Measurements from ENCODE around the gene IRF4. TPM values are rescaled to one million over a fixed set of nuclear protein-coding genes. Genes with fewer than 3 reads are reported as not detected.
"Not testable (repeated sequence)": the region's sequence is repeated elsewhere in the genome, so short reads cannot be mapped to it uniquely, and the experiment has no call there.

The IRF4 gene
- total and polyA plus RNA-seq, 4 donors: 0.10 to 3.8 (median 0.94) TPM

DNA sequence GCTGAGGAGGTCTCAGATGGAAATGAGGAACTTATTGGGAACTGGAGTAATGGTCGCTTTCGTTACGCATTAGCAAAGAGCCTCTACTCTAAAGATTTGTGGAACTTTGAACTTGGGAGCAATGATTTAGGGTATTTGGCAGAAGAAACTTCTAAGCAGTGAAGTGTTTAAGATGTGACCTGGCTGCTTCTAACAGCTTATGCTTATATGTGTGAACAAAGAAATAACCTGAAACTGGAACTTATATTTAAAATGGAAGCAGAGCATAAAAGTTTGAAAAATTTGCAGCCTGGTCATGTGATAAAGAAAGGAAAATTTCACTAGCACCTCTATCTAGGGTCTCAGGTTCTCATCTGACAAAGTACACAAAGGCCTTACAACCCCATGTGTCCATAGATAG, 23.5 kb downstream of the IRF4 start:
- Histone ChIP-seq H3K27me3 (ENCODE audit: control insufficient read depth in 1 of 2, insufficient read depth in 2 of 2, low read length in 1 of 2) (no peaks in the 10 kb centered on the region), H3K36me3 (ENCODE audit: control insufficient read depth in 1 of 2, insufficient read depth in 2 of 2, low read length in 1 of 2) (no peaks in the 10 kb centered on the region), H3K27ac (ENCODE audit: low read depth in 1 of 2, low read length in 2 of 2) (no peak overlapping the region), H3K9me3 (ENCODE audit: control insufficient read depth, low read length) (peaks cover 5% of the 10 kb centered on the region), H3K4me1 (ENCODE audit: control insufficient read depth in 1 of 2, insufficient read depth in 2 of 2, low read length in 2 of 2) (no peaks in the 10 kb centered on the region), H3K4me3 (ENCODE audit: low read length in 2 of 2) (no peak overlapping the region)
- WGBS, 2 donors: 97 to 99% methylated on average over 3 of the region's 3 CpGs
- DNase-seq (no peak), ATAC-seq (ENCODE audit: low FRiP score) (no peak)
- intact Hi-C loops (cut with DNase I): no loop called here

DNA sequence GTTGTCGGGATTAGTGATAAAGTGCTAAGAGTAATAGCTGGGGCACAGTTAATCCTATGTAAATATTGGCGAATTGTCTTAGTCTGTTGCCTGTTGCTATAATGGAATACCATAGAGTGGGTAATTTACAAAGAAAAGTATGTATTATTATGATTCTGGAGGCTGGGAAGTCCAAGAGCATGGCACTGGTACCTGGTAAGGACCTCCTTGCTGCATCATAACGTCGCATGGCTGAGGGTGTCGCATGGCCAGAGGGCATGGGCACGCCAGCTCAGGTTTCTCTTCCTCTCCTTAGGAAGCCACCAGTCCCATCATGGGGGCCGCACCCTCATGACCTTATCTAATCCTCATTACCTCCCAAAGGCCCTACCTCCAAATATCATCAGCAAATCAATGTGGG, 29.7 kb downstream of the IRF4 start:
- DNase-seq (no peak), ATAC-seq (ENCODE audit: low FRiP score) (no peak)
- Histone ChIP-seq H3K27ac (ENCODE audit: low read depth in 1 of 2, low read length in 2 of 2) (no peak overlapping the region), H3K36me3 (ENCODE audit: control insufficient read depth in 1 of 2, insufficient read depth in 2 of 2, low read length in 1 of 2) (no peaks in the 10 kb centered on the region), H3K4me3 (ENCODE audit: low read length in 2 of 2) (no peak overlapping the region), H3K27me3 (ENCODE audit: control insufficient read depth in 1 of 2, insufficient read depth in 2 of 2, low read length in 1 of 2) (no peaks in the 10 kb centered on the region), H3K9me3 (ENCODE audit: control insufficient read depth, low read length) (peaks cover 6% of the 10 kb centered on the region), H3K4me1 (ENCODE audit: control insufficient read depth in 1 of 2, insufficient read depth in 2 of 2, low read length in 2 of 2) (no peaks in the 10 kb centered on the region)
- intact Hi-C loops (cut with DNase I): no loop called here
- 87 to 98% methylated on average over 7 of the region's 7 CpGs for WGBS, 2 donors

DNA sequence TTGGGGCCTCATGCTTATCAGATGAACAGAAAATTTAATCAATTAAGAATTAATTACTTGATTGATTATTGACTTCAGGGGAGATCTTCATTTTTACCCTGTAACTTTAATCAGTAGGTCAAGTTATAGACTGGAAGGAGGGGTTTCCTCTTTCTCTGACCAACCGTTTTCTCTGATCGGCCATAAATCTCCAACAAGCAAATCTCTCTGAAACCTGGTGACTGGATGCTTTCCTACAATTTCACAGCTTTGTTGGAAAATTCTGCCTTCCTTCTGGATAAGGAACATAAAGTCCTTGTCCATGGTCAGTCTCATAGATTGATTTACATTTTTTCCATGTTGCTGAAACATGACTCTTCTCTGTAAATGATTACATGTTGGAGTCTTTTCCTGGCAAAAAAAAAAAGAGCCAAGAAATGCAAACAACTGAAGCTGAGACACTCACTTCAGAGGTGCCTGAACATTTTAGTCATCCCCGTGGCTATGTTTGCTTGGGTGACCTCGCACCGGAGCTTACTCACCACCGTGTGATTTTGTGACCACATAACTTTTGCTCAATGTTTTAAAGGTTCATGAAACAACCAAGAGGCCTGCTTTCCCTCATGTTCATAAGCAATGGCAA, 31.0 kb downstream of the IRF4 start:
- H3K4me1 ChIP-seq (ENCODE audit: control insufficient read depth in 1 of 2, insufficient read depth in 2 of 2, low read length in 2 of 2): no peaks in the 10 kb centered on the region
- H3K4me3 ChIP-seq (ENCODE audit: low read length in 2 of 2): no peak overlapping the region
- WGBS, 2 donors: 47 to 50% methylated on average over 6 of the region's 6 CpGs
- no peak for ATAC-seq (ENCODE audit: low FRiP score)
- DNase-seq: no peak
- peaks cover 2% of the 10 kb centered on the region for H3K9me3 ChIP-seq (ENCODE audit: control insufficient read depth, low read length)
- H3K27ac ChIP-seq (ENCODE audit: low read depth in 1 of 2, low read length in 2 of 2): no peak overlapping the region
- no peaks in the 10 kb centered on the region for H3K36me3 ChIP-seq (ENCODE audit: control insufficient read depth in 1 of 2, insufficient read depth in 2 of 2, low read length in 1 of 2)
- intact Hi-C loops (cut with DNase I): no loop called here
- H3K27me3 ChIP-seq (ENCODE audit: control insufficient read depth in 1 of 2, insufficient read depth in 2 of 2, low read length in 1 of 2): no peaks in the 10 kb centered on the region

DNA sequence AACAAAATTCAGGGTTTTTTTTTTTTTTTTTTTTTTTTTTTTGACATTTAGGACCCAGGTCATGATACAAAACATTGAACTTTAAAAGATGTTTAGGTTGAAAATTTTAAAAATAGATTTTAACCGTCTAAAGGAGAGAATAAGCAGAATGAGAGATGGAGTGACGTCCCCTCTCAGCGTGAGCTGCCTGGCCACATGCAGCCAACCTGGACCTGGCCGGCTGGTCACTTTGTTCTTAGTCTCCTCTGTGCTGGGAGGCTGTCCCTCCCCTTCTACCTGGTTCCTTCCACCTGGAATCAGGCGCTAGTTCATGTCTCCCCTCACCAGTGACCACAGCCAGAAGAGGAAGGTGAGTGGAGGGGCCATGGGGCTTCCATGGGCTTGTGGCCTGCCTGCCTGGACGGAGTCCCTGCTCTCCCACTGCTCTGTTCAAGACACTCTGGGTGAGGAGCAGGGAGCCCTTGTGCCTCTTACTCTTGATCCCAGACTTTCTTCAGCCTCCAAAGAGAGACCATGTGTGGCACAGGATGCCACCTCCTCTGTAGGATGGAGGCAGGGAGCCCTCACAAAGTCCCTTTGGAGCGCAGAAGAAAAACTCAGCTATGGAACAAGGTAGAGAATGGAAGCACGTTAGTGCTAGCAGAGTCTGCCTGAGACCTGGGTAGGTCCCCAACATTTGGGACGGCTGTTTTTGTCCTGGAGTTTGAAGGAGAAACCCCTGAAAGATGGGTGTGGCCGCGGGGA, 31.7 kb downstream of the IRF4 start:
- ATAC-seq (ENCODE audit: low FRiP score): no peak
- H3K27ac ChIP-seq (ENCODE audit: low read depth in 1 of 2, low read length in 2 of 2): no peak overlapping the region
- H3K4me1 ChIP-seq (ENCODE audit: control insufficient read depth in 1 of 2, insufficient read depth in 2 of 2, low read length in 2 of 2): no peaks in the 10 kb centered on the region
- H3K4me3 ChIP-seq (ENCODE audit: low read length in 2 of 2): no peak overlapping the region
- no peaks in the 10 kb centered on the region for H3K36me3 ChIP-seq (ENCODE audit: control insufficient read depth in 1 of 2, insufficient read depth in 2 of 2, low read length in 1 of 2)
- DNase-seq: no peak
- H3K9me3 ChIP-seq (ENCODE audit: control insufficient read depth, low read length): peaks cover 2% of the 10 kb centered on the region
- 91% methylated on average over 11 of the region's 11 CpGs for WGBS, 2 donors
- intact Hi-C loops (cut with DNase I): no loop called here
- no peaks in the 10 kb centered on the region for H3K27me3 ChIP-seq (ENCODE audit: control insufficient read depth in 1 of 2, insufficient read depth in 2 of 2, low read length in 1 of 2)

DNA sequence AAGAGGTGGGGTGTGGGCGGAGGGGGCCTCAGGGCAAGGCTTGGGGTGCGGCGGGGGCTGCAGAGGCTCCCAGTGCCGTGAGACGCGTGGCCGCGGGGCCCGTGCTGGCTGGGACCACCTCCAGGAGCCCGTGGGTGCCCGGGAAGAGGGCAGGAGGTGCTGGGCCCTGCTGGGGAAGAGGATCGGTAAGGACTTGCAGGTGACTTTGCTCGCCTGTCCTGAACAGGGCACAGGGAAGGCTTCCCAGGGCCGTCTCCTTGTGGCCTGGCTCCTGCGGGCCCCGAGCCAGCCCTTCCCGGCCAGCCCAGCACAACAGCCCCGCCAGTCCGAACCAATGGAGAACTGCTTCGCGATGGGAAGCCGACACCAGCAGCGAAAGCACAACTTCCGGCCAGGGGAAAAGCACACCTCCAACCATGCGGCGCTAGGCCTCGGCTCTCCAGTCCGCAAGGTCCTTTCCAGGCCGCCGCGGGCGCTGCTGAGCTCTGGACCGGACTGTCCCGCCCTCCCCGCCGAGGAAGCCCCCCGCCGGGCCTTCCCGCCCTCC, 32.3 kb downstream of the IRF4 start:
- no peak for DNase-seq
- no peak for ATAC-seq (ENCODE audit: low FRiP score)
- WGBS, 2 donors: 96 to 98% methylated on average over 36 to 39 of the region's 39 CpGs
- H3K9me3 ChIP-seq (ENCODE audit: control insufficient read depth, low read length): peaks cover 2% of the 10 kb centered on the region
- no peaks in the 10 kb centered on the region for H3K36me3 ChIP-seq (ENCODE audit: control insufficient read depth in 1 of 2, insufficient read depth in 2 of 2, low read length in 1 of 2)
- H3K4me1 ChIP-seq (ENCODE audit: control insufficient read depth in 1 of 2, insufficient read depth in 2 of 2, low read length in 2 of 2): no peaks in the 10 kb centered on the region
- H3K4me3 ChIP-seq (ENCODE audit: low read length in 2 of 2): no peak overlapping the region
- H3K27ac ChIP-seq (ENCODE audit: low read depth in 1 of 2, low read length in 2 of 2): no peak overlapping the region
- intact Hi-C loops (cut with DNase I): no loop called here
- H3K27me3 ChIP-seq (ENCODE audit: control insufficient read depth in 1 of 2, insufficient read depth in 2 of 2, low read length in 1 of 2): no peaks in the 10 kb centered on the region

DNA sequence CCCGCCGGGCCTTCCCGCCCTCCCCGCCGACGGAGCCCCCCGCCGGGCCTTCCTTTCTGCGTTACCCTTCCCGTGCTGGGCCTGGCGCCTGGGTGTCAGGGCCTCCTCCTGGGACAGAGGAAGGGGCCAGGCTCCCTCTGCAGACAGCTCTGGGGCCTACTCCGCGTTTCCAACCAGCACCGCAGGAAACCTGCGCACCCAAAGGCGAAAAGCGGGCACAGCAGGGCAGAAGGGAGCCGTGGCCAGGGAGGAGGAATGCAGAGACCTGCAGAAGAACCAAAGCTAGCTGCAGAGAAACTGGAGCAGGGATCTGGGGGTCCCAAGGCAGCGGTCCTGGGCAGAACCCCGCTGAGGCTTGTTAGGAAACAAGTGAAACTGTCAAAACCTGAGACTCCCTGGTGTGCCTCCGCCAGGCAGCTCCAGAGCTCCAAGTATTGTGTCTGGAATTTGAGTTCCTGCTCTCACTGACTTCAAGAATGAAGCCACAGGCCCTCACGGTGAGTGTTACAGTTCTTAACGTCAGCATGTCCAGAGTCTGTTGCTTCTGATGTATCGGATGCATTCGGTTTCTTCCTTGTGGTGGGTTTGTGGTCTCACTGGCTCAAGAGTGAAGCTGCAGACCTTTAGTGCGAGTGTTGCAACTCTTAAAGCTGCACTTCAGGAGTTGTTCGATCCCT, 33.3 kb downstream of the IRF4 start:
- no peak overlapping the region for H3K27ac ChIP-seq (ENCODE audit: low read depth in 1 of 2, low read length in 2 of 2)
- H3K36me3 ChIP-seq (ENCODE audit: control insufficient read depth in 1 of 2, insufficient read depth in 2 of 2, low read length in 1 of 2): no peaks in the 10 kb centered on the region
- H3K4me1 ChIP-seq (ENCODE audit: control insufficient read depth in 1 of 2, insufficient read depth in 2 of 2, low read length in 2 of 2): no peaks in the 10 kb centered on the region
- DNase-seq (no peak), ATAC-seq (ENCODE audit: low FRiP score) (no peak)
- no peak overlapping the region for H3K4me3 ChIP-seq (ENCODE audit: low read length in 2 of 2)
- H3K27me3 ChIP-seq (ENCODE audit: control insufficient read depth in 1 of 2, insufficient read depth in 2 of 2, low read length in 1 of 2): no peaks in the 10 kb centered on the region
- peaks cover 2% of the 10 kb centered on the region for H3K9me3 ChIP-seq (ENCODE audit: control insufficient read depth, low read length)
- whole genome bisulfite sequencing, 2 donors: 89 to 91% methylated on average over 25 to 27 of the region's 27 CpGs
- intact Hi-C loops (cut with DNase I): no loop called here

DNA sequence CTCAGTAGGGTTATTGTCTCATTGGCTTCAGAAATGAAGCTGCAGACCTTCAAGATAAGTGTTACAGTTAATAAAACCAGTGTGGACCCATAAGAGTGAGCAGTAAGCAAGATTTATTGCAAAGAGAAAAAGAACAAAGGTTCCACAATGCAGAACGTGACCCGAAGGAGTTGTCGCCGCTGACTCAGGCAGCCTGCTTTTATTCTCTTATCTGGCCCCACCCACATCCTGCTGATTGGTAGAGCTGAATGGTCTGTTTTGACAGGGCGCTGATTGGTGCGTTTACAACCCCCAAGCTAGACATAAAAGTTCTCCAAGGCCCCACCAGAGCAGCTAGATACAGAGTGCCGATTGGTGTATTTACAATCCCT, 33.9 kb downstream of the IRF4 start:
- H3K4me3 ChIP-seq (ENCODE audit: low read length in 2 of 2); H3K4me1 ChIP-seq (ENCODE audit: control insufficient read depth in 1 of 2, insufficient read depth in 2 of 2, low read length in 2 of 2); H3K36me3 ChIP-seq (ENCODE audit: control insufficient read depth in 1 of 2, insufficient read depth in 2 of 2, low read length in 1 of 2); DNase-seq; H3K27ac ChIP-seq (ENCODE audit: low read depth in 1 of 2, low read length in 2 of 2); H3K9me3 ChIP-seq (ENCODE audit: control insufficient read depth, low read length); ATAC-seq (ENCODE audit: low FRiP score); intact Hi-C loops (cut with DNase I); H3K27me3 ChIP-seq (ENCODE audit: control insufficient read depth in 1 of 2, insufficient read depth in 2 of 2, low read length in 1 of 2): not testable (repeated sequence)
- WGBS, 2 donors: 70 to 85% methylated on average over 7 of the region's 7 CpGs

DNA sequence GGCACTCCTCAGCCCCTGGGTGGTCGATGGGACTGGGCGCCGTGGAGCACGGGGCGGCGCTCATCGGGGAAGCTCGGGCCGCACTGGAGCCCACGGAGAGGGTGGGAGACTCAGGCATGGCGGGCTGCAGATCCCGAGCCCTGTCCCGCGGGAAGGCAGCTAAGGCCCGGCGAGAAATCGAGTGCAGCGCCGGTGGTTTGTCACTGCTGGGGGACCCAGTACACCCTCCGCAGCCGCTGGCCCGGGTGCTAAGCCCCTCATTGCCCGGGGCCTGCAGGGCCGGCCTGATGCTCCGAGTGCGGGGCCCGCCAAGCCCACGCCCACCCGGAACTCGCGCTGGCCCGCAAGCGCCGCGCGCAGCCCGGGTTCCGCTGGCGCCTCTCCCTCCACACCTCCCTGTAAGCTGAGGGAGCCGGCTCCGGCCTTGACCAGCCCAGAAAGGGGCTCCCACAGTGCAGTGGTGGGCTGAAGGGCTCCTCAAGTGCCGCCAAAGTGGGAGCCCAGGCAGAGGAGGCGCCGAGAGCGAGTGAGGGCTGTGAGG, 34.7 kb downstream of the IRF4 start:
- ATAC-seq (ENCODE audit: low FRiP score); H3K4me1 ChIP-seq (ENCODE audit: control insufficient read depth in 1 of 2, insufficient read depth in 2 of 2, low read length in 2 of 2); H3K36me3 ChIP-seq (ENCODE audit: control insufficient read depth in 1 of 2, insufficient read depth in 2 of 2, low read length in 1 of 2); H3K4me3 ChIP-seq (ENCODE audit: low read length in 2 of 2); intact Hi-C loops (cut with DNase I); DNase-seq; H3K27ac ChIP-seq (ENCODE audit: low read depth in 1 of 2, low read length in 2 of 2); H3K27me3 ChIP-seq (ENCODE audit: control insufficient read depth in 1 of 2, insufficient read depth in 2 of 2, low read length in 1 of 2); H3K9me3 ChIP-seq (ENCODE audit: control insufficient read depth, low read length): not testable (repeated sequence)
- 96 to 97% methylated on average over 44 to 45 of the region's 45 CpGs for WGBS, 2 donors

Measured in aorta (tissue), 5 donors.